C1 segment of cervical spinal cord (tissue), 14 donors: ENCODE results near the gene SRSF8.
A peak's percentile ranks its signal among the peaks of the same experiment; 100 is the strongest.
"Not testable (repeated sequence)": the region's sequence is repeated elsewhere in the genome, so short reads cannot be mapped to it uniquely, and the experiment has no call there.

Experiments
- DNase-seq, 14 donors: peaks; one replicate each; lab custom pipeline; 2025; lab: John Stamatoyannopoulos, UW

Gene SRSF8

GRCh38 chr11:95095858-95096587 lies 29.3 kb downstream of the SRSF8 start:
- DNase-seq: no peak

GRCh38 chr11:95097209-95097608 lies 30.5 kb downstream of the SRSF8 start:
- DNase-seq: no peak

DNA sequence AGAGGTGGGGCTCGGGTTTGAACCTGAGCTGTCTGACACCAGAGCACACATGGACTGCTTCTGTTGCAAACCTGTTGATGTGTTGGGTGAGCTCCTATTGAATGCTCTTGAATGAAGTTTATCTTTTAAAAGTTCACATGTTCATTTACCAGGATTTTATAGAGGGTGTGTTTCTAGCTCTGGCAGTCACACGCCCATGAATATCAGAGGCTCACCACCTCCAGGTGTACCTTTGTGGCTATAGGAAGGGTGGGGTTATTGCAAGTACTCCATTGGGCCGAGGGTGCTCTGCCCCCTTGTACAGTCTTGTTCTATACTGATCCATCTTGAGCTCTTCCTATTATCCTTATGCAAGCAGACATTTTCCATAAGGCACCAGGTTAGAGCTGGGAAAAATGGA lies 32.1 kb downstream of the SRSF8 start:
- DNase-seq: no peak

GRCh38 chr11:95100191-95100648 lies 33.5 kb downstream of the SRSF8 start:
- DNase-seq: no peak

DNA sequence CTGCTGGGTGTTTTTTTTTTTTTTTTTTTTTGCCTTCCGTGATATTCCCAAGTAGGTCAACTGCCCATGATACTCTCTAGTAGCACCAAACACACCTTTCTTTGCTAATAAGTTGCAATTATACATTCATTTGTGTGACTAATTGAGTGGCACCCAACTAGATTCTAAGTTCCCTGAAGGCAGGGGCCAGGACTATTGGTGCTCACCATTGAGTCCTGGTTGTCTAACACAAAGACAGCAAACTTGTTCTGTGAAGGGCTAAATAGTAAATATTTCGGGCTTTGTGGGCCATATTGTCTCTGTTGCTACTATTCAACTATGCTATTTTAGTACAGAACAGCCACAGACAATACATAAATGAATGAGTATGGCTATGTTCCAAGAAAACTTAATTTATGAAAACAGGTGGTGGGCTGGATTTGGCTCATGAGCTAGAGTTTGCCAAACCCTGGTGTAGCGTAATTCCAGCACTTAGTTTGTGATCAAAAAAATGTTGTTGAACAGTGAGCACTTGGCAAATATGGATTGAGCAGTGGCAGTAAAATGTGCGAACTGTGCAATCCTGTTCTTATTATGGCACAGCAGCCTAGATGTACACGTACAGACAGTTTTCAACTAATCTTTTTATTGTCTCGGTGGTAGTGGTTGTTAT lies 34.3 kb downstream of the SRSF8 start:
- peak in 1 of 14 donors; percentile 38 for DNase-seq

DNA sequence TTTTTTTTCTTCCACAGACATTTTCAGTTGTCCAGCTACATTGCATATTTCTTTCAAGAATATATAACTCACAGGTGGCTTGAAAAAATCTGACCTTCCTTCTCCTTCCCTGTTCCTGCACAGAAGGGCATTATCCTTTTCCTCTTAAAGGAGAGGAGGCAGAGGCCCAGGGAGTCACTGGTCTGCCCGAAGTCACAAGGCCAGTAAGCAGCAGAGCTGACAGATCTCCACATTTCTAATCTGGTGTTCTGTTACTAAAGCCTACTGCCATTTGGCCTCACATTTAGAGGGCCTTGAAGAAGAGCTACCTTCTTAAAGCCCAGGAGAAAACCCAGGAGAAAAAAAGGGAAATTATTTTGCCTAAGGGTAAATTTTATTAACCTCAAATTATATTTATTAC lies 35.2 kb downstream of the SRSF8 start:
- DNase-seq: peak in 1 of 14 donors; percentile 33

- DNase-seq: peak in 1 of 14 donors; percentile 6
These were observed 36.0 kb downstream of the SRSF8 start for GRCh38 chr11:95102733-95103132.

DNA sequence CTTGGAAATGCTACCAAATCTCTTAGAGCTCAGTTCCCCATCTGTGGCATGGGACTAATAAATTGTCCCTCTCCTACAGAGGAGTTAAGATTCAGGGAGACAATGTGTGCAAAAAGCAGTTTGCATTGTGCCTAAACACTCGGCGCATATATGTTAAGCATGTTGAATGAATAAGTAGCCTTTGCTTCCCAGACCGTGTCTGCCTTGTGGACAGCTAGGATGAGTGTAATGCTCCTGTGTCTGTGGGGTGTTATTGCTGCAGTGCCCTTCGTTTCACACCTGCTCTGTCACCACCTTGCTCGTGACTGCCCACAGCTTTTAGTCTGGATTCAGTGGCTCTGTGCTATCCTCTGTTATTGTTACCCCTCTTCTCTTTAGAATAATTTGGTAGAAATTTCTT lies 37.0 kb downstream of the SRSF8 start:
- peak in 1 of 14 donors; percentile 22 for DNase-seq

GRCh38 chr11:95104121-95104830 lies 37.6 kb downstream of the SRSF8 start:
- DNase-seq: no peak

DNA sequence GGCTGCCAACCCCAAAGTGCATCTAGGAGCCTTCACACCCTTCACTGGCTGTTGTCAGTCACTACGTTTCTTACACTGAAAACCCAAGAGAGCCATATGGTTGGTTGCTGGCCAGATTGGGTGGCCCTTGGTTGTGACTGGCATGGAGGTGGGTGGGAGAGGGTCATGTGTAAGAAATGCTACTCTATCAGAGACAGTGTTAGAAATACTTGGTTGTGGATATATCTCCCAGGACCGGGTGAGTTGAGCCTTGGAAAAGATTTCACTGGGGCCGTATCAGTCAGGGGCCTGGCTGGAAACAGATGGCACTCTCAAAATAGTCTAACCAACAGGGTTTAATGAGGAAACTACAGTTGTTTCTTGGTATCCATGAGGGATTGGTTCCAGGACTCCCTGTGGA lies 38.1 kb downstream of the SRSF8 start:
- DNase-seq: peak in 1 of 14 donors; percentile 89

DNA sequence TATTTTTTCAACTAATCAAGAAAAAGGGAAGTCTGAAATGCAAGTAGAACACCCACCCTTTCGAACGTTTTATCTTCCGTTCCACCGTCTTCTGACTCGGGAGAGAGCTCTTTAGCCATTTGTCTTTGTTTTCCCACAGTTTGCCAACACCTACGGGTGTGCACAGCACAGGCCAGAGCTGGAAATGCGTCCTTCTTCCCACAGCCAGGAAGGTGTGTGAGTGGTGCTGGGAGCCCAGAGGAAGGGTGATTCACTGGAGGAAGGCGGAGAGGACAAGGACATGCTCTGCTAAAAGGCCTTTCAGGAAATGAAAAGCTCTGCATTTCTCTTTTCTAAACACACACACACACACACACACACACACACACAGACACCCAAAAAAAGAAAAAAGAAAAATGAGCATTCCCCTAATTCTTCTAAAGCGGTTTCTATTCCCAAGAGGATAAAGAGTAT lies 41.5 kb downstream of the SRSF8 start:
- DNase-seq: peak in 6 of 14 donors; percentile 23 to 84 (median 44)

- peak in 2 of 14 donors; percentile 28 to 59 for DNase-seq
These were observed 42.2 kb downstream of the SRSF8 start for GRCh38 chr11:95108671-95109551.

DNA sequence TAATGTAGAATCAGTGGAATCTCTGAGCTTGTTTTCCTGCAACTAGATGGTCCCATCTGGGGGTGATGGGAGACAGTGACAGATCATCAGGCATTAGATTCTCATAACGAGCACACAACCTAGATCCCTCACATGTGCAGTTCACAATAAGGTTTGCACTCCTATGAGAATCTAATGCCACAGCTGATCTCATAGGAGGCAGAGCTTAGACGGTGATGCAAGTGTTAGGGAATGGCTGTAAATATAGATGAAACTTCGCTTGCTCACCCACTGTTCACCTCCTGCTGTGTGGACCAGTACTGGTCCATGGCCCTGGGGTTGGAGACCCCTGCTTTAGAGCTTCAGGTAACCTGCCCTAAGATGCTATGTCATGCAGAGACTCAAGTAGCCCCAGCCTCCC lies 44.8 kb downstream of the SRSF8 start:
- not testable (repeated sequence) for DNase-seq

DNA sequence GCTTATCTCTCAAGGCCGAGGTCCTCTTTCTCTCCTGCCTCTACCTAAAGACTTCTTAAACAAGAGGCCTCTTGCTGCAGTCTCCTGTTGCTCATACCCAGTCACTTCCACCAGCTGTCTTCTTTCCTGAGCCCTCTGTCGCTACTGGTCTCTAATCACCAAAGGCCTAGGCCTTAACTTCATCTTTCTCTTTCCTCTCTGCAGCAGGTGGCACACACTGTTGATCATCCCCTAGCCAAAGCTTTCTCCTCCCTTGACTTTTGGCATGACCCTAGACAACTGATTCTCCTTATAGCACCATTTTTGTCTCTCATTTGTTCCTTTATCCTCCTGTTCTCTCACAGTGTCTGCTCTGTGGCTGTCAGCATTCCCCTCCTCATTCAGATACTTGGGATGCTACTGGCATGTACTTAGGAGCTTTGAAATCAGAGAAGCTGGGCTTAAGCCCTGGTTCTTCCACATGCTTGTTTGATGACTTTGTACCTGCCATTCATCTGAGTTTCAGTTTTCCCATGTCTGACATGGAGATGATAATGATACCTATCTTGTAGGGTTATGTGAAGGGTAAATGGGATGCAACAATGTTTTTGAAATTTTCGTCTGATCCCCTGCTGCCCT lies 45.3 kb downstream of the SRSF8 start:
- DNase-seq: no peak

DNA sequence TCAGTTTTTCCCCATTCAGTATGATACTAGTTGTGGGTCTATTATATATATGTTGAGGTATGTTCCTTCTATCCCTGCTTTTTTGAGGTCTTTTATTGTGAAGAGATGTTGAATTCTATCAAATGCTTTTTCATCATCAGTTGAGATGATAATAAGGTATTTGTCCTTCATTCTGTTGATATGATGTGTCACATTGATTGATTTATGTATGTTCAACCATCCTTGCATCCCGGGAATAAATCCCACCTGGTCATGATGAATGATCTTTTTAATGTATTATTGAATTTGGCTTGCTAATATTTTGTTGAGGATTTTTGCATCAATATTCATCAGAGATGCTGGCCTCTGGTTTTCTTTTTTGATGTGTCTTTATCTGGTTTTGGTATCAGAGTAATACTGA lies 48.9 kb downstream of the SRSF8 start:
- DNase-seq: no peak

GRCh38 chr11:95119361-95120060 lies 52.8 kb downstream of the SRSF8 start:
- DNase-seq: peak in 1 of 14 donors; percentile 12
